Activated T-helper 1 cell treated with Interleukin-2 at 50 U/mL for 16 hours (primary cell): ENCODE measurements around the gene KCND1.

Experiments used
- DNase-seq: peaks from one replicate; pipeline ENCODE4 v3.0.0-alpha.2; 2020; ENCODE audit warnings: low read depth

KCND1 gene

GRCh38 chrX:48911412-48912182 lies 60.0 kb downstream of the KCND1 start, which contains the start of gene SLC35A2:
SLC35A2 (minus strand) TSS chrX:48911646; CDS start chrX:48911636, 10 bp downstream.
- DNase-seq: peak; percentile 79
